ENCODE data around the gene SLC16A2.
"Not testable (repeated sequence)": the region's sequence is repeated elsewhere in the genome, so short reads cannot be mapped to it uniquely, and the experiment has no call there.

SLC16A2 gene

GRCh38 chrX:74510401-74510800 lies 89.1 kb downstream of the SLC16A2 start:
- no peak overlapping the region for H3K4me3 ChIP-seq (ENCODE audit: low read length)
- DNase-seq (ENCODE audit: low read depth), result no peak
- no peak for TF ChIP-seq CTCF (IDR thresholded peaks at IDR 0.05; ENCODE audit: insufficient read depth, low read depth, low read length, missing control alignments)

- no peak overlapping the region for H3K4me3 ChIP-seq (ENCODE audit: low read length)
- TF ChIP-seq CTCF (IDR thresholded peaks at IDR 0.05; ENCODE audit: insufficient read depth, low read depth, low read length, missing control alignments), result no peak
- no peak for DNase-seq (ENCODE audit: low read depth)
Measured at GRCh38 chrX:74511704-74512103, 90.4 kb downstream of the SLC16A2 start.

- no peak overlapping the region for H3K4me3 ChIP-seq (ENCODE audit: low read length)
- DNase-seq (ENCODE audit: low read depth), result no peak
- TF ChIP-seq CTCF (IDR thresholded peaks at IDR 0.05; ENCODE audit: insufficient read depth, low read depth, low read length, missing control alignments), result no peak
Measured at GRCh38 chrX:74514384-74514783, 93.1 kb downstream of the SLC16A2 start.

DNA sequence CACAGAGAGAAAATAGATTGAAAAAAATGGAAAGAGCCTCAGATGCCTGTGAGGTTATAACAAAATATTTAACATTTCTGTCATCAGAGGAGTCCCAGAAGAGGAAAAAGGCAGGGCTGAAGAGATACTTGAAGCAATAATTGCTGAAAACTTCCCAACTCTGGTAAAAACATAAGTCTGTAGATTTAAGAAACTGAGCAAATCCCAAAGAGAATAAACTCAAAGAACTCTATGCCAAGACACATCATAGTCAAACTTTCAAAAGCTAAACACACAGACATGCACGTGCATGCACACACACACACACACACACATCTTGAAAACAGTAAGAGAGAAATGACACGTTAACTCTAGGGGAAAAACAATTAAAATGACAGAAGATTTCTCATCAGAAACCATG lies 94.1 kb downstream of the SLC16A2 start:
- no peak overlapping the region for H3K4me3 ChIP-seq (ENCODE audit: low read length)
- no peak for DNase-seq (ENCODE audit: low read depth)
- TF ChIP-seq CTCF (IDR thresholded peaks at IDR 0.05; ENCODE audit: insufficient read depth, low read depth, low read length, missing control alignments), result no peak

GRCh38 chrX:74516013-74516412 lies 94.7 kb downstream of the SLC16A2 start:
- not testable (repeated sequence) for H3K4me3 ChIP-seq (ENCODE audit: low read length); DNase-seq (ENCODE audit: low read depth)

- no peak for DNase-seq (ENCODE audit: low read depth)
- no peak overlapping the region for H3K4me3 ChIP-seq (ENCODE audit: low read length)
- TF ChIP-seq CTCF (IDR thresholded peaks at IDR 0.05; ENCODE audit: insufficient read depth, low read depth, low read length, missing control alignments), result no peak
Measured at GRCh38 chrX:74519870-74520269, 98.6 kb downstream of the SLC16A2 start.

DNA sequence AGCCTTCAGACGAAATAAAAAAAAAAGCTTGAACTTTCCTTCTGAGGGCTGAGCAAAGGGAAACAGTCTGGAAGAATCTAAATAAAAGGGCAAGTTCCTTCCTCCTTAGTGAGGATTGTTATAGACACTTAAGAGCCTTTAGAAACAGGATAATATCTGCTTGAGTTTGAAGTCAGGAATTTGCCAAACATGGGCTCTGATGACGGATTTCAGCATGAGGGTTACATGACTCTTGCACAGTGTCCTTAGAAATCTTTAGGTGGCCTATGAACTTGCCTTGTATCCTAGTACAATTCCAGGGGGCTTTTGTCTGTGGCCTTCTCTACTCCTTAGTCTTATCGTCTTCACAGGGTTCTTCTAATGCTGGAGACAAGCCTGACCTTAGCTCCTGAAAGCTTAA lies 99.0 kb downstream of the SLC16A2 start:
- no peak for DNase-seq (ENCODE audit: low read depth)
- TF ChIP-seq CTCF (IDR thresholded peaks at IDR 0.05; ENCODE audit: insufficient read depth, low read depth, low read length, missing control alignments), result no peak
- no peak overlapping the region for H3K4me3 ChIP-seq (ENCODE audit: low read length)

DNA sequence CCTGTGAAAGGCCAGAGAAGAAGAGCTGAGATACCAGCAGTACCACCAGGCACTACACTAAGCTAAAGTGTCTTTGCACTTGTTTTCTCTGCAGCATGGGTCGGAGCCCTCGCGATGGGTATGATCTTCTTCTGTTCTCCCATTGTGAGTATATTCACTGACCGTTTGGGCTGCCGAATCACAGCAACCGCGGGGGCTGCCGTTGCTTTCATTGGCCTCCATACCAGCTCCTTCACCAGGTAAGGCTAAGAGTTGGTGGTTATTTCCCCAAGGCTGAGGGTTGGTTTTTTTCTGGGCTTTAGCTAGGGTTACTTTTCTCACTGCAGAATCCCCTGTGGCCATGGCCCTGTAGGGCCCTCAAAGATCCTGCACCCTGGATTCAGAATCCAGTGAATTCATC lies 99.6 kb downstream of the SLC16A2 start:
- H3K4me3 ChIP-seq (ENCODE audit: low read length), result no peak overlapping the region
- DNase-seq (ENCODE audit: low read depth), result no peak
- TF ChIP-seq CTCF (IDR thresholded peaks at IDR 0.05; ENCODE audit: insufficient read depth, low read depth, low read length, missing control alignments), result no peak

Measured in epithelial cell of esophagus (primary cell).